ENCODE measurements around the gene MYO18A.
"Not testable (repeated sequence)": the region's sequence is repeated elsewhere in the genome, so short reads cannot be mapped to it uniquely, and the experiment has no call there.

The MYO18A gene

DNA sequence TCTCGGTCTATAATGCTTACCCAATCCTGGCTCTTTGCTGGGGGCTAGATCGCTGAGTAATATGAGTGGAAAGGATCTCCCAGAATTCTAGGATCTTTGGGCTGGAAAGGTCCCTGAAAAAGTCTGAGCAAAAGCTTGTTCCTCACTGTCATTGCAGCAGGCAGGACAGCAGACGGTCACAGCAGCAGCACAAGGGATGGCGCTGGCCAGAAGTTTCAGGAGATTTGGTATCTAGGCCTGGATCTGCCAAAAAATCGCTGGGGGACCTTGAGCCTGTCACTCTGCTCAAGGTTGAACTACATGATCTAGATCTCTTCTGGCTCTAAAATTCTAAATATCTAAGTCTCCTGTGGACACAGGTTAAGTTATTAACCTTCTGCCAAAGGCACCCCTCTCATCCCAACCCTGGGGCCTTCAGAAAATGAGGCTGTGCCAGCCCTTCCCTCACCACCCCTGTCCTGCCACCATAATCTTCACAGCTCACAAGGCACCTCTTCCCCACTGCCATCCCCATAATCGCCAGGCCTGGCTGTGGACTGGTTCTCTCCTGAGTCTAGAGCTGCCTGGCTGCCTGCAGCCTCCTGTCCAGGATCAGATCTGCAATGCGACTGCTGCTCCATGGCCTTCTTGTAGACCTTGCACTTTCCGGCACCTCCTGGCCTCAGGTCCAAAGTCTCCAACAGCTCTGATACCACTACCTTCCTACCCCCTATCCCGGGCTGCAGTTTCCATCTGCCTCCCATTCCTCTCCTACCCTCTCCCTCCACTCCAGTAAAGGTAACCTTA lies 10.2 kb downstream of the MYO18A start:
- TF ChIP-seq CTCF (IDR thresholded peaks at IDR 0.05; ENCODE audit: borderline replicate concordance, insufficient read depth, low read depth, low read length) = no peak
- no peak overlapping the region for H3K4me3 ChIP-seq (ENCODE audit: low read depth, low read length)

- H3K4me3 ChIP-seq (ENCODE audit: low read depth, low read length) = not testable (repeated sequence)
Observed at GRCh38 chr17:29168759-29169126, 11.5 kb downstream of the MYO18A start.

DNA sequence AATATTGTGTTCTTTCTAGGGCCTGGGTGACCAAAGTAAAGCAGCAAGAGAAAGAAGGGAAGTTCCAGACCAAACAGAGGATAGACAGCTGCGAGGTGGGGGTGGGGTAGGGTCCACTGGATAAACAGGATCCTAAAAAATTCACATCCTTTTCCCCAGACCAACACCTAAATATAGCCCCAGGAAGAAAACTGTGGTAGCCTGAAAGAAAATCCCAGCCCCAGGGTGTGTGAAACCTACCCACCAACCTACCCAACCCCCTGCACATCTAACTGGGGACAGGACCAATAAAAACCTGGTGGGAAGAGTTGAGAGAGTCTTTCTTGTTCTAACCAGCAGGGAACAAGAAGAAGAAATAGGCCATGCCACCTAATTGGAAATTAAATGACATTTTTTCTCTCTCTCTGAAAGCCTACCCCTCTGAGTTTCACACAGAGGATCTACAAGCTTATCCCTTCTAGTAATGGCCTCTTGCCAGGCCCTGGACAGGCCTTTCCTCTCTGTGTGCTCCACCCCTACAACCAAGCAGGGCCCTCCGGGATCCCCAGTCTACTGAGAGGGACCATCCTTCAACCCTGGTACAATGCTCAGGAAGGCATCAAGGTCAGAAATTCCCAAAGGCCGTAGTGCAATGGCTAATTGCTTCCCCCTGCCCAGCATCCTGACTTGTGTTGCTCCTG lies 12.0 kb downstream of the MYO18A start:
- TF ChIP-seq CTCF (IDR thresholded peaks at IDR 0.05; ENCODE audit: borderline replicate concordance, insufficient read depth, low read depth, low read length) = no peak
- no peak overlapping the region for H3K4me3 ChIP-seq (ENCODE audit: low read depth, low read length)

DNA sequence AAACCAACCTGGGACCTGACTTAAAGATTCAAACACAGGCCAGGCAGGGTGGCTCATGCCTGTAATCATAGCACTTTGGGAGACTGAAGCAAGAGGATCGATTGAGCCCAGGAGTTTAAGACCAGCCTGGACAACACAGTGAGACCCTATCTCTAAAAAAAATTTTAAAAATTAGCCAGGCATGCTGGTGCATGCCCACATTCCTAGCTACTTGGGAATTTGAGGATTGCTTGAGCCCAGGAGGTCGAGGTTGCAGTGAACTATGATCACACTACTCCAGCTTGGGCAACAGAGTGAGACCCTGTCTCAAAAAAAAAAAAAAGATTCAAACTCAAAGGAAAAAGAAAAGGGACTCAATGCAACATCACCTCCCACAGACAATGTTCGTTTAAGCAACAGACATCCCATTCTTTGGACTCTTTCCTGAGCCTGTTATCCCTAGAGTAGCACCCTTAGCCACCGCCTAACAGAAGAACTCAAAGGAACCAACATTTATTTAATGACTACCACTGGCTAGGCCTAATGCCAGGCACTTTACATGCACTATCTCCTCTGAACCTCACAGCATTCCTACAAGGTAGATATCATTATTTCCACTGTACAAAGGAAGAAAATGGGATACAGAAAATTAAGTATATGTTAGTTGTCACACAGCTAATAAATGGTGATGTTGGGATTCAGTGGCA lies 12.7 kb downstream of the MYO18A start:
- TF ChIP-seq CTCF (IDR thresholded peaks at IDR 0.05; ENCODE audit: borderline replicate concordance, insufficient read depth, low read depth, low read length) = no peak
- no peak overlapping the region for H3K4me3 ChIP-seq (ENCODE audit: low read depth, low read length)

DNA sequence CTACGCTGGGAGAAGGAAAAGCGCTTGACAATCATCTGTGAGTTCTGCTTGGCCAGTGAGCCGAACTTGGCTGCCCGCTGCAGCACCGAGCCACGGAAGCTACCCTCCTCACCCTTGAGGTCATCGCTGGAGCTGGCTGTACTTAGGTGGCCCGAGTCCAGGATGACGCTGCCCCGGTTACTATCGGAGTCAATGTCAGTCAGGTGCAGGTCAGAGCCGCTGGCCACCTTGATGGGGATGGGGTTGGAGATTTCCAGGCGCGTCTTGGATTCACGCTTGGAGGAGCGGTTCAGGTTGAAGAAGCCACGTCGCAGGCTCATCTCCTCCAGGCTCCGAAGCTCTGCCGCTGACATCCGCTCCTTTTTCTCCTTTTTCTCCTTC lies 13.7 kb downstream of the MYO18A start:
- H3K4me3 ChIP-seq (ENCODE audit: low read depth, low read length) = no peak overlapping the region

DNA sequence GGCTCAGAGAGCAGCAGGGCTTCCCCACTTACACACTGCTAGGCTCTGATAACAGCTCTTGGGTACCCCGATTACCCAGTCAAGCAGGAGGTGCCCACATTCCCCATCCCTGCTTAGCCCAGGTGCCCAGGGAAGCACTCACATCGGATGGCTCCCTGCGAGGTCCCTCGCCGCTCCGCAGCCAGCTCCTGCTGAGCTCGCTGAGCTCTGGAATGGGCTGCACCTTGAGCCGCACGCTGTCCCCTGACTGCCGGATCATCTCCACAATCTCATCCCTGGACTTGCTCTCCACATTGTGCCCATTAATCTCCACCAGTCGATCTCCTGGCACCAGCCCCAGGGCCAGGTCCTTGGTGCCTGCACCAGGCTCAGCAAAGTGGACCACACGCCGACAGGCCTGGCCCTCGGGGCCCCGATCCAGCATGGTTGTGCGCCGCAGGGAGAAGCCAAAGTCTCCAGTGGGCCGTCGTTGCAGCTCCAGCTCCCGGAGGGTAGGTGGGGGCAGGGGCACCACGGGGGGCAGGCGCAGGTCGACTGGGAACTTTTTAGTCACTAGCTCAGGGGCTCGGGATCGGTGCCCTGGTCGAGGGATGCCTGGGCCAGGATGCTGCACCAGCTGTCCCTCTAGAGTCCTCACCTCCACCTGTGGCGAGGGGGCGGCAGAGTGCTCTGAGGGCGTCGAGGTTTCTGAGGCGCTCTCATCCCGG lies 14.2 kb downstream of the MYO18A start:
- no peak overlapping the region for H3K4me3 ChIP-seq (ENCODE audit: low read depth, low read length)
- TF ChIP-seq CTCF (IDR thresholded peaks at IDR 0.05; ENCODE audit: borderline replicate concordance, insufficient read depth, low read depth, low read length) = no peak

More for the DNA sequence above, 13.7 kb downstream of the MYO18A start:
- no peak for TF ChIP-seq CTCF (IDR thresholded peaks at IDR 0.05; ENCODE audit: borderline replicate concordance, insufficient read depth, low read depth, low read length)

- H3K4me3 ChIP-seq (ENCODE audit: low read depth, low read length) = no peak overlapping the region
- TF ChIP-seq CTCF (IDR thresholded peaks at IDR 0.05; ENCODE audit: borderline replicate concordance, insufficient read depth, low read depth, low read length) = no peak
Observed at GRCh38 chr17:29165261-29165660, 14.9 kb downstream of the MYO18A start.
